MM.1S (cell line): ENCODE data around the gene CALD1.

ENCODE experiments used
- DNase-seq: peaks from one replicate; pipeline ENCODE4 v3.0.0-alpha.2; 2015
- H2AFZ ChIP-seq: fragments of 300-600 bp; sonication (generic); 2 replicates; pipeline ENCODE4 v1.6.0; 2016; ENCODE audit warnings: antibody characterized with exemption, low read length
- H3F3A ChIP-seq: fragments of 300-600 bp; sonication (generic); 2 replicates; pipeline ENCODE4 v1.6.1; 2016; ENCODE audit warnings: mild to moderate bottlenecking, antibody characterized with exemption, low read length, moderate library complexity, mixed read lengths; ENCODE audit not compliant: insufficient read depth
- H3K27ac ChIP-seq: fragments of 300-600 bp; sonication (generic); 2 replicates; pipeline ENCODE4 v1.5.1; 2016; ENCODE audit warnings: mild to moderate bottlenecking, low read length
- H3K27me3 ChIP-seq: fragments of 300-600 bp; sonication (generic); replicated peaks from 2 replicates; pipeline ENCODE4 v1.6.0; 2016; ENCODE audit warnings: low read length; ENCODE audit not compliant: insufficient read depth
- H3K36me3 ChIP-seq: fragments of 300-600 bp; sonication (generic); replicated peaks from 2 replicates; pipeline ENCODE4 v1.6.1; 2016; ENCODE audit warnings: mild to moderate bottlenecking, low read length, mixed read lengths; ENCODE audit not compliant: insufficient read depth
- H3K4me1 ChIP-seq: fragments of 300-600 bp; sonication (generic); 2 replicates; pipeline ENCODE4 v1.6.1; 2016; ENCODE audit warnings: low read length, mixed read lengths
- H3K4me2 ChIP-seq: fragments of 300-600 bp; sonication (generic); 2 replicates; pipeline ENCODE4 v1.6.0; 2016; ENCODE audit warnings: low read depth, low read length
- H3K4me3 ChIP-seq: fragments of 300-600 bp; sonication (generic); 2 replicates; pipeline ENCODE4 v1.5.1; 2016; ENCODE audit warnings: low read length, mixed read lengths
- H3K79me2 ChIP-seq: fragments of 300-600 bp; sonication (generic); 2 replicates; pipeline ENCODE4 v1.6.1; 2016; ENCODE audit warnings: mixed run types, low read length, mixed read lengths
- H3K9ac ChIP-seq: fragments of 300-600 bp; sonication (generic); 2 replicates; pipeline ENCODE4 v1.6.1; 2016; ENCODE audit warnings: low read length, mixed read lengths
- H3K9me2 ChIP-seq: fragments of 300-600 bp; sonication (generic); replicated peaks from 2 replicates; pipeline ENCODE4 v1.6.1; 2016; ENCODE audit warnings: mild to moderate bottlenecking, low read length, mixed read lengths; ENCODE audit not compliant: insufficient read depth
- H3K9me3 ChIP-seq: fragments of 300-600 bp; sonication (generic); replicated peaks from 2 replicates; pipeline ENCODE4 v1.6.1; 2016; ENCODE audit warnings: mild to moderate bottlenecking, low read length, mixed read lengths; ENCODE audit not compliant: insufficient read depth
- H4K20me1 ChIP-seq: fragments of 300-600 bp; sonication (generic); 2 replicates; pipeline ENCODE4 v1.6.1; 2016; ENCODE audit warnings: mild to moderate bottlenecking, low read length, moderate library complexity, mixed read lengths; ENCODE audit not compliant: insufficient read depth
- EZH2 ChIP-seq: fragments of 300-600 bp; sonication (generic); optimal IDR thresholded peaks from 2 replicates; pipeline ENCODE3; 2017; ENCODE audit warnings: low read depth, mild to moderate bottlenecking, antibody characterized with exemption, low read length, mixed read lengths
- EZH2phosphoT487 ChIP-seq: fragments of 300-600 bp; sonication (generic); IDR thresholded peaks from 2 replicates; pipeline ENCODE4 v1.6.1; 2018; ENCODE audit warnings: antibody characterized with exemption, low read length
- TF ChIP-seq, protein P1 (sequence below): fragments of 300-600 bp; sonication (generic); IDR thresholded peaks from 2 replicates; pipeline ENCODE4 v1.5.1; 2016; ENCODE audit warnings: antibody characterized with exemption, low read length, mixed read lengths

The CALD1 gene

DNA sequence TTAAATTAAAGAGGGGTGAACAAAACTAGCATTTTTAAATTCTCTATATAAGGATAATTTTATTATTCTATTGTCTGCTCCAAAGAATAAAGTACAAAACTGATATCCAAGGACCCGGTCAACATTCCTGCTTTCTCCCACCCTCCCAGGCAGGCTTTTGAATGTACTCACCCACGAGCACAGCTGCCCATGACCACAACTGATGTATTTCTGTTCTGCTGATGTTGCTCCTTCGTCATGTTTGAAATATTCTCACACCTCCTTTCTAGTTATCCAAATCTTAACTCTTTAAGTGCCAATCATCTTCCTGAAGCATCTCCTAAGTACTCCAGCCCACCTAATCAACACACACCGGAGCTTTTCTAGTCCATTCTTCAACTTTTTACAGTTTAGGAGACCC is 46.7 kb downstream of the CALD1 start:
- no peaks in the 10 kb centered on the region for H3K9me3 ChIP-seq
- no peaks in the 10 kb centered on the region for H3K36me3 ChIP-seq
- no peaks in the 10 kb centered on the region for H4K20me1 ChIP-seq
- no peak overlapping the region for H3K4me3 ChIP-seq
- H3K4me1 ChIP-seq, result no peaks in the 10 kb centered on the region
- no peak overlapping the region for H2AFZ ChIP-seq
- no peak overlapping the region for H3K27ac ChIP-seq
- TF ChIP-seq EZH2phosphoT487, result no peak
- TF ChIP-seq, protein P1, sequence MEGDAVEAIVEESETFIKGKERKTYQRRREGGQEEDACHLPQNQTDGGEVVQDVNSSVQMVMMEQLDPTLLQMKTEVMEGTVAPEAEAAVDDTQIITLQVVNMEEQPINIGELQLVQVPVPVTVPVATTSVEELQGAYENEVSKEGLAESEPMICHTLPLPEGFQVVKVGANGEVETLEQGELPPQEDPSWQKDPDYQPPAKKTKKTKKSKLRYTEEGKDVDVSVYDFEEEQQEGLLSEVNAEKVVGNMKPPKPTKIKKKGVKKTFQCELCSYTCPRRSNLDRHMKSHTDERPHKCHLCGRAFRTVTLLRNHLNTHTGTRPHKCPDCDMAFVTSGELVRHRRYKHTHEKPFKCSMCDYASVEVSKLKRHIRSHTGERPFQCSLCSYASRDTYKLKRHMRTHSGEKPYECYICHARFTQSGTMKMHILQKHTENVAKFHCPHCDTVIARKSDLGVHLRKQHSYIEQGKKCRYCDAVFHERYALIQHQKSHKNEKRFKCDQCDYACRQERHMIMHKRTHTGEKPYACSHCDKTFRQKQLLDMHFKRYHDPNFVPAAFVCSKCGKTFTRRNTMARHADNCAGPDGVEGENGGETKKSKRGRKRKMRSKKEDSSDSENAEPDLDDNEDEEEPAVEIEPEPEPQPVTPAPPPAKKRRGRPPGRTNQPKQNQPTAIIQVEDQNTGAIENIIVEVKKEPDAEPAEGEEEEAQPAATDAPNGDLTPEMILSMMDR, result no peak
- no peaks in the 10 kb centered on the region for H3K27me3 ChIP-seq
- no peak overlapping the region for H3K9ac ChIP-seq
- DNase-seq, result no peak
- no peaks in the 10 kb centered on the region for H3F3A ChIP-seq
- H3K9me2 ChIP-seq, result no peaks in the 10 kb centered on the region
- no peak overlapping the region for H3K4me2 ChIP-seq
- no peaks in the 10 kb centered on the region for H3K79me2 ChIP-seq

DNA sequence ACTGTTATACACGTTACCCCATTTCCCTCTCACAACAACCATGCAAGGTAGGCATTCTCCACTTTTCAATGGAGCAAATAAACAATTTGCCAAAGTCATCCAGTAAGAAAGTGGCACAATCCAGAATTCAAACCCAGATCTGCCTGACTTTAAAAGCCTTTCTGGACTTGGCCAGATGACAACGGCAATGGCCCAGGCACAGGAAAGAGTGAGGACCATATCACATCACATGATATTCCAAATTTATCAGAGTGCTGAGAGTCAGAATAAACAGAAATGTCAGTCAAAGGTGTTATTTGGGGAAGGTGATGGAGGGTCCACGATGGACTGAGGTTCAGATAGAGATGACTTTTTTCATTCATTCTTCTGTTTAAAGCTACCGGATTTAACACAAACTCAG is 48.0 kb downstream of the CALD1 start:
- Histone ChIP-seq H3K9me2 (no peaks in the 10 kb centered on the region), H3K4me2 (no peak overlapping the region), H3K9me3 (no peaks in the 10 kb centered on the region), H3K4me1 (no peaks in the 10 kb centered on the region), H2AFZ (no peak overlapping the region), H3K36me3 (no peaks in the 10 kb centered on the region), H4K20me1 (no peaks in the 10 kb centered on the region), H3K79me2 (no peaks in the 10 kb centered on the region), H3K9ac (no peak overlapping the region), H3K4me3 (no peak overlapping the region), H3K27me3 (no peaks in the 10 kb centered on the region), H3F3A (no peaks in the 10 kb centered on the region), H3K27ac (no peak overlapping the region)
- no peak for DNase-seq
- no peak for TF ChIP-seq EZH2
- TF ChIP-seq EZH2phosphoT487, result no peak
- TF ChIP-seq, protein P1, result no peak

- Histone ChIP-seq H3K9ac (no peak overlapping the region), H4K20me1 (no peaks in the 10 kb centered on the region), H3K9me3 (no peaks in the 10 kb centered on the region), H3K4me3 (no peak overlapping the region), H3K79me2 (no peaks in the 10 kb centered on the region), H3F3A (no peaks in the 10 kb centered on the region), H2AFZ (no peak overlapping the region), H3K4me1 (no peaks in the 10 kb centered on the region), H3K27me3 (no peaks in the 10 kb centered on the region), H3K36me3 (no peaks in the 10 kb centered on the region), H3K9me2 (no peaks in the 10 kb centered on the region), H3K4me2 (no peak overlapping the region), H3K27ac (no peak overlapping the region)
- TF ChIP-seq EZH2 (no peak), EZH2phosphoT487 (no peak)
- TF ChIP-seq, protein P1, result no peak
- no peak for DNase-seq
These were observed 48.5 kb downstream of the CALD1 start for GRCh38 chr7:134827889-134828288.

DNA sequence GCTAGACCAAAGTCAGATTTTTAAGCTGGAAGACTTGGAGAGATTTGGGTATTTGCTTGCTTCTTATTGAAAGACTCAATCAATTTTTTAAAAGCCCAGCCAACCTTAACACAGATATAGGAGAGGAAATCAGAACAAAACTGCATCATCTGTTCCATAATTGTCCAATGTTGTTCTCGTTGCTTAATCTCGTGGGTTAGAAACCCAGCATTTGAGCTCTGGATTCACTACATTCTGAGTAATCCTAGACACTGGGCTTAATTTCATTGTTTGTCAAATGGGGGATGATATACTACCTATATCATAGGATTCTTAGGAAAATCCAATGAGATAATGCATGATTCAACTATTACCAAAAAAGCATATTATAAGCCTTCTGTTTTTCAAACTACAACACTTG is 48.9 kb downstream of the CALD1 start:
- Histone ChIP-seq H3K9me3 (no peaks in the 10 kb centered on the region), H3K9me2 (no peaks in the 10 kb centered on the region), H3K27me3 (no peaks in the 10 kb centered on the region), H3K9ac (no peak overlapping the region), H3K27ac (no peak overlapping the region), H3K79me2 (no peaks in the 10 kb centered on the region), H3K4me2 (no peak overlapping the region), H3K4me3 (no peak overlapping the region), H3K4me1 (no peaks in the 10 kb centered on the region), H2AFZ (no peak overlapping the region), H3F3A (no peaks in the 10 kb centered on the region), H3K36me3 (no peaks in the 10 kb centered on the region), H4K20me1 (no peaks in the 10 kb centered on the region)
- TF ChIP-seq EZH2 (no peak), EZH2phosphoT487 (no peak)
- TF ChIP-seq, protein P1, result no peak
- no peak for DNase-seq
